Measurements from ENCODE around the gene INHBC.
"Not testable (repeated sequence)": the region's sequence is repeated elsewhere in the genome, so short reads cannot be mapped to it uniquely, and the experiment has no call there.

INHBC gene

GRCh38 chr12:57434517-57435223, at the start of gene INHBC:
Gene INHBC, plus strand, starts transcription at chr12:57434784. Its CDS starts 103 bp downstream, at chr12:57434887.
- DNase-seq: no peak

- DNase-seq: no peak
Measured at GRCh38 chr12:57385586-57385985, 49.0 kb upstream of the INHBC start.

- no peak for DNase-seq
Measured at GRCh38 chr12:57386187-57386720, 48.3 kb upstream of the INHBC start.

- DNase-seq: no peak
Measured at GRCh38 chr12:57388425-57388824, 46.2 kb upstream of the INHBC start.

- DNase-seq: no peak
Measured at GRCh38 chr12:57389033-57389432, 45.6 kb upstream of the INHBC start.

- no peak for DNase-seq
Measured at GRCh38 chr12:57390174-57390573, 44.4 kb upstream of the INHBC start.

- DNase-seq: no peak
Measured at GRCh38 chr12:57395121-57395520, 39.5 kb upstream of the INHBC start.

GRCh38 chr12:57397441-57397840, 37.1 kb upstream of the INHBC start:
- no peak for DNase-seq

- not testable (repeated sequence) for DNase-seq
Measured at GRCh38 chr12:57399718-57400463, 34.7 kb upstream of the INHBC start.

- no peak for DNase-seq
Measured at GRCh38 chr12:57401165-57401564, 33.4 kb upstream of the INHBC start.

GRCh38 chr12:57402156-57402555, 32.4 kb upstream of the INHBC start:
- DNase-seq: not testable (repeated sequence)

GRCh38 chr12:57404966-57405640, 29.5 kb upstream of the INHBC start:
- DNase-seq: no peak

- no peak for DNase-seq
Measured at GRCh38 chr12:57410534-57410933, 24.1 kb upstream of the INHBC start.

GRCh38 chr12:57414160-57414559, 20.4 kb upstream of the INHBC start:
- not testable (repeated sequence) for DNase-seq

- no peak for DNase-seq
Measured at GRCh38 chr12:57415088-57415487, 19.5 kb upstream of the INHBC start.

GRCh38 chr12:57416039-57416996, 18.3 kb upstream of the INHBC start:
- DNase-seq: no peak

GRCh38 chr12:57418255-57418654, 16.3 kb upstream of the INHBC start:
- no peak for DNase-seq

GRCh38 chr12:57419495-57419894, 15.1 kb upstream of the INHBC start:
- DNase-seq: no peak

GRCh38 chr12:57420482-57420881, 14.1 kb upstream of the INHBC start:
- DNase-seq: no peak

- DNase-seq: not testable (repeated sequence)
Measured at GRCh38 chr12:57426948-57427347, 7.6 kb upstream of the INHBC start.

GRCh38 chr12:57428965-57429364, 5.6 kb upstream of the INHBC start:
- no peak for DNase-seq

GRCh38 chr12:57429473-57430111, 5.0 kb upstream of the INHBC start:
- DNase-seq: no peak

Measured in stimulated activated naive CD4-positive, alpha-beta T cell treated with Interleukin-2 at 50 U/mL for 16 hours (primary cell).